Karpas-422 (cell line): ENCODE data around the gene CIITA. TPM values are rescaled to one million over a fixed set of nuclear protein-coding genes. Genes with fewer than 3 reads are reported as not detected.

Experiments
- DNase-seq: peaks from one replicate; pipeline ENCODE4 v3.0.0-alpha.2; 2015
- H2AFZ ChIP-seq: fragments of 200-600 bp; sonication (generic); 2 replicates; pipeline ENCODE4 v1.6.1; 2014; ENCODE audit warnings: antibody characterized with exemption, low read length, mixed read lengths
- H3K27ac ChIP-seq: fragments of 200-600 bp; sonication (generic); 2 replicates; pipeline ENCODE4 v1.5.1; 2014; ENCODE audit warnings: mild to moderate bottlenecking, low read length, moderate library complexity
- H3K27me3 ChIP-seq: fragments of 200-600 bp; sonication (generic); 2 replicates; pipeline ENCODE4 v1.6.1; 2014; ENCODE audit warnings: low read length, mixed read lengths
- H3K36me3 ChIP-seq: fragments of 200-600 bp; sonication (generic); 2 replicates; pipeline ENCODE4 v1.6.1; 2014; ENCODE audit warnings: low read length, mixed read lengths; ENCODE audit not compliant: insufficient read depth
- H3K4me1 ChIP-seq: fragments of 200-600 bp; sonication (generic); 2 replicates; pipeline ENCODE4 v1.6.1; 2014; ENCODE audit warnings: mild to moderate bottlenecking, low read length, mixed read lengths
- H3K4me2 ChIP-seq: fragments of 200-600 bp; sonication (generic); 2 replicates; pipeline ENCODE4 v1.6.1; 2014; ENCODE audit warnings: low read length, low read depth, mild to moderate bottlenecking; ENCODE audit not compliant: poor library complexity, severe bottlenecking
- H3K4me3 ChIP-seq: fragments of 200-600 bp; sonication (generic); 2 replicates; pipeline ENCODE4 v1.5.1; 2014; ENCODE audit warnings: mild to moderate bottlenecking, antibody characterized with exemption, low read length, mixed read lengths
- H3K79me2 ChIP-seq: fragments of 200-600 bp; sonication (generic); 2 replicates; pipeline ENCODE4 v1.6.1; 2014; ENCODE audit warnings: mild to moderate bottlenecking, low read length, mixed read lengths
- H3K9ac ChIP-seq: fragments of 200-600 bp; sonication (generic); 2 replicates; pipeline ENCODE4 v1.6.0; 2014; ENCODE audit warnings: low read length
- H3K9me2 ChIP-seq: fragments of 200-600 bp; sonication (generic), shearing (Covaris generic); replicated peaks from 2 replicates; pipeline ENCODE4 v1.6.0; 2014; ENCODE audit warnings: mild to moderate bottlenecking, low read length, moderate library complexity; ENCODE audit not compliant: insufficient read depth
- H3K9me3 ChIP-seq: fragments of 300-700, 200-600 bp; sonication (generic); 2 replicates; pipeline ENCODE4 v1.6.1; 2014; ENCODE audit warnings: low read length, mixed read lengths
- H4K20me1 ChIP-seq: fragments of 200-600 bp; sonication (generic); 2 replicates; pipeline ENCODE4 v1.6.1; 2014; ENCODE audit warnings: mild to moderate bottlenecking, antibody characterized with exemption, low read length, low read depth; ENCODE audit not compliant: insufficient read depth
- total RNA-seq: library from RNA; depleted of rRNA; stranded (reverse); fragments of >200 nt; shearing (Covaris generic); gene quantifications from 2 replicates; pipeline ENCODE4 v1.2.3, GENCODE V29; 2014; ENCODE audit warnings: low replicate concordance

CIITA gene
- total RNA-seq, 1 experiment from 2014 or later, result 66.2 TPM

- peak overlapping the region; percentile 96 for H3K27ac ChIP-seq
These were observed 15.8 kb downstream of the CIITA start for GRCh38 chr16:10892782-10893318.

GRCh38 chr16:10895053-10895946, 18.3 kb downstream of the CIITA start:
- peak overlapping the region; percentile 53 for H3K4me2 ChIP-seq
- no peak overlapping the region for H2AFZ ChIP-seq
- H3K27ac ChIP-seq, result peak overlapping the region; percentile 96
- H3K27me3 ChIP-seq, result no peaks in the 10 kb centered on the region
- no peaks in the 10 kb centered on the region for H3K9me3 ChIP-seq
- peaks cover 98% of the 10 kb centered on the region for H3K4me1 ChIP-seq
- H3K9me2 ChIP-seq, result no peaks in the 10 kb centered on the region
- H3K36me3 ChIP-seq, result peaks cover 51% of the 10 kb centered on the region
- DNase-seq, result peak; percentile 81
- H3K4me3 ChIP-seq, result no peak overlapping the region
- H4K20me1 ChIP-seq, result peaks cover 4% of the 10 kb centered on the region; the same call in 1 of the 2 replicates
- H3K79me2 ChIP-seq, result peaks cover 70% of the 10 kb centered on the region
- H3K9ac ChIP-seq, result peak overlapping the region; percentile 5; the same call in 1 of the 2 replicates

More at GRCh38 chr16:10892782-10893318, 15.8 kb downstream of the CIITA start:
- Histone ChIP-seq H4K20me1 (peaks cover 4% of the 10 kb centered on the region; the same call in 1 of the 2 replicates), H3K9me3 (no peaks in the 10 kb centered on the region), H3K36me3 (peaks cover 27% of the 10 kb centered on the region), H2AFZ (no peak overlapping the region), H3K4me1 (peaks cover 99% of the 10 kb centered on the region), H3K79me2 (peaks cover 79% of the 10 kb centered on the region), H3K27me3 (no peaks in the 10 kb centered on the region), H3K9me2 (no peaks in the 10 kb centered on the region), H3K4me2 (peak overlapping the region; percentile 75), H3K4me3 (no peak overlapping the region), H3K9ac (peak overlapping the region; percentile 51)
- peak; percentile 60 for DNase-seq

- peak overlapping the region; percentile 3; the same call in 1 of the 2 replicates for H3K4me3 ChIP-seq
- H3K9me3 ChIP-seq, result no peaks in the 10 kb centered on the region
- H3K36me3 ChIP-seq, result peaks cover 55% of the 10 kb centered on the region
- H3K9me2 ChIP-seq, result no peaks in the 10 kb centered on the region
- H4K20me1 ChIP-seq, result peaks cover 4% of the 10 kb centered on the region; the same call in 1 of the 2 replicates
- H3K79me2 ChIP-seq, result peaks cover 62% of the 10 kb centered on the region
- no peaks in the 10 kb centered on the region for H3K27me3 ChIP-seq
- H3K9ac ChIP-seq, result peak overlapping the region; percentile 23
- no peak overlapping the region for H2AFZ ChIP-seq
- H3K27ac ChIP-seq, result peak overlapping the region; percentile 96
- peak overlapping the region; percentile 53 for H3K4me2 ChIP-seq
- no peak for DNase-seq
- peaks cover 98% of the 10 kb centered on the region for H3K4me1 ChIP-seq
These were observed 19.2 kb downstream of the CIITA start for GRCh38 chr16:10896165-10896564.

GRCh38 chr16:10896723-10897122, 19.7 kb downstream of the CIITA start:
- H3K9me2 ChIP-seq, result no peaks in the 10 kb centered on the region
- peak overlapping the region; percentile 23 for H3K9ac ChIP-seq
- H3K4me1 ChIP-seq, result peaks cover 98% of the 10 kb centered on the region
- DNase-seq, result no peak
- H3K27ac ChIP-seq, result peak overlapping the region; percentile 96
- no peak overlapping the region for H2AFZ ChIP-seq
- H3K79me2 ChIP-seq, result peaks cover 59% of the 10 kb centered on the region
- peak overlapping the region; percentile 53 for H3K4me2 ChIP-seq
- no peaks in the 10 kb centered on the region for H3K9me3 ChIP-seq
- peaks cover 61% of the 10 kb centered on the region for H3K36me3 ChIP-seq
- H4K20me1 ChIP-seq, result peaks cover 4% of the 10 kb centered on the region; the same call in 1 of the 2 replicates
- H3K27me3 ChIP-seq, result no peaks in the 10 kb centered on the region
- H3K4me3 ChIP-seq, result peak overlapping the region; percentile 3; the same call in 1 of the 2 replicates

- H3K27me3 ChIP-seq, result no peaks in the 10 kb centered on the region
- H3K79me2 ChIP-seq, result peaks cover 54% of the 10 kb centered on the region
- no peaks in the 10 kb centered on the region for H3K9me2 ChIP-seq
- DNase-seq, result no peak
- H3K27ac ChIP-seq, result peak overlapping the region; percentile 96
- H2AFZ ChIP-seq, result no peak overlapping the region
- no peak overlapping the region for H3K4me2 ChIP-seq
- peaks cover 98% of the 10 kb centered on the region for H3K4me1 ChIP-seq
- peaks cover 65% of the 10 kb centered on the region for H3K36me3 ChIP-seq
- peaks cover 4% of the 10 kb centered on the region; the same call in 1 of the 2 replicates for H4K20me1 ChIP-seq
- no peak overlapping the region for H3K9ac ChIP-seq
- H3K4me3 ChIP-seq, result no peak overlapping the region
- no peaks in the 10 kb centered on the region for H3K9me3 ChIP-seq
These were observed 20.1 kb downstream of the CIITA start for GRCh38 chr16:10897134-10897533.

GRCh38 chr16:10902999-10903398, 26.0 kb downstream of the CIITA start:
- Histone ChIP-seq H3K36me3 (peaks cover 62% of the 10 kb centered on the region), H3K9me2 (no peaks in the 10 kb centered on the region), H4K20me1 (no peaks in the 10 kb centered on the region)

GRCh38 chr16:10906482-10906881, 29.5 kb downstream of the CIITA start:
- Histone ChIP-seq H3K9me3 (no peaks in the 10 kb centered on the region), H3K4me2 (no peak overlapping the region), H2AFZ (no peak overlapping the region), H3K9me2 (no peaks in the 10 kb centered on the region), H3K4me1 (peaks cover 21% of the 10 kb centered on the region), H4K20me1 (no peaks in the 10 kb centered on the region; the same call in 1 of the 2 replicates), H3K9ac (no peak overlapping the region), H3K79me2 (no peaks in the 10 kb centered on the region; the same call in 1 of the 2 replicates), H3K27me3 (no peaks in the 10 kb centered on the region), H3K36me3 (peaks cover 43% of the 10 kb centered on the region), H3K27ac (no peak overlapping the region), H3K4me3 (no peak overlapping the region)
- no peak for DNase-seq

More at GRCh38 chr16:10902999-10903398, 26.0 kb downstream of the CIITA start:
- Histone ChIP-seq H3K27me3 (no peaks in the 10 kb centered on the region), H3K27ac (peak overlapping the region; percentile 96), H3K4me2 (peak overlapping the region; percentile 55), H3K4me1 (peaks cover 52% of the 10 kb centered on the region), H3K9me3 (no peaks in the 10 kb centered on the region), H3K79me2 (peaks cover 9% of the 10 kb centered on the region; the same call in 1 of the 2 replicates), H2AFZ (no peak overlapping the region), H3K4me3 (no peak overlapping the region), H3K9ac (peak overlapping the region; percentile 15; the same call in 1 of the 2 replicates)
- no peak for DNase-seq
